ENCODE measurements around the gene DAD1. TPM values are rescaled to one million over a fixed set of nuclear protein-coding genes. Genes with fewer than 3 reads are reported as not detected.

The DAD1 gene
- total RNA-seq, 1 donor from 2014 or later = 149 TPM

DNA sequence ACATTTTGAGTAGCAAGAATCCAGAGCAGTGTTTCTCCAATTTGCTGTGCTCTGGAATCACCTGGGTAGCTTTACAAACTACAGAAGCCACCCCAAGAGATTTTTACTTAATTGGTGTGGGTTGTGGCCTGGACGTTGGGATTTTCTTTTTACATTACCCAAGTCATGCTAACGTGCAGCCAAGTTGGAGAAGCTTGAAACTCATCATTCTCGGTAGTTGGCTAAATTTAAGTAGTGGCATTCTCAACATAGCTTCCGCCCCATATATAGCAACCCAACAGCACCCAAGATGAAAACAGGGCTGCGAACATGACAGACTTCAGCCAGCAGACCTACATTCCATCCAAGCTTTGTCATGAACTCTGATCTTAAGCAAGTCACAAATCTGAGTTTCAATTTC lies 25.0 kb downstream of the DAD1 start:
- Mint-ChIP-seq H3K4me1 (ENCODE audit: low read depth) (peaks cover 39% of the 10 kb centered on the region), H3K27me3 (no peaks in the 10 kb centered on the region), H3K4me3 (ENCODE audit: low read depth) (no peak overlapping the region)

GRCh38 chr14:22561661-22562579 lies 27.1 kb downstream of the DAD1 start:
- Mint-ChIP-seq H3K27ac (peak overlapping the region; percentile 97), H3K36me3 (ENCODE audit: insufficient read depth) (peaks cover 6% of the 10 kb centered on the region), H3K27me3 (no peaks in the 10 kb centered on the region), H3K4me3 (ENCODE audit: low read depth) (peak overlapping the region; percentile 27), H3K4me1 (ENCODE audit: low read depth) (peaks cover 54% of the 10 kb centered on the region), H3K9me3 (ENCODE audit: low read depth) (no peaks in the 10 kb centered on the region)
- no peak for TF ChIP-seq CTCF (IDR thresholded peaks at IDR 0.05; ENCODE audit: unreplicated experiment)
- DNase-seq (ENCODE audit: low spot score, unreplicated experiment) = no peak

More for the DNA sequence above, 25.0 kb downstream of the DAD1 start:
- Mint-ChIP-seq H3K27ac (no peak overlapping the region), H3K36me3 (ENCODE audit: insufficient read depth) (peaks cover 9% of the 10 kb centered on the region), H3K9me3 (ENCODE audit: low read depth) (no peaks in the 10 kb centered on the region)
- no peak for DNase-seq (ENCODE audit: low spot score, unreplicated experiment)
- TF ChIP-seq CTCF (IDR thresholded peaks at IDR 0.05; ENCODE audit: unreplicated experiment) = no peak

GRCh38 chr14:22561366-22561660 lies 27.7 kb downstream of the DAD1 start:
- TF ChIP-seq CTCF (IDR thresholded peaks at IDR 0.05; ENCODE audit: unreplicated experiment) = no peak
- H3K27ac Mint-ChIP-seq = peak overlapping the region; percentile 97
- H3K9me3 Mint-ChIP-seq (ENCODE audit: low read depth) = no peaks in the 10 kb centered on the region
- peaks cover 6% of the 10 kb centered on the region for H3K36me3 Mint-ChIP-seq (ENCODE audit: insufficient read depth)
- peak overlapping the region; percentile 53 for H3K4me3 Mint-ChIP-seq (ENCODE audit: low read depth)
- no peaks in the 10 kb centered on the region for H3K27me3 Mint-ChIP-seq
- H3K4me1 Mint-ChIP-seq (ENCODE audit: low read depth) = peaks cover 54% of the 10 kb centered on the region
- DNase-seq (ENCODE audit: low spot score, unreplicated experiment) = no peak

DNA sequence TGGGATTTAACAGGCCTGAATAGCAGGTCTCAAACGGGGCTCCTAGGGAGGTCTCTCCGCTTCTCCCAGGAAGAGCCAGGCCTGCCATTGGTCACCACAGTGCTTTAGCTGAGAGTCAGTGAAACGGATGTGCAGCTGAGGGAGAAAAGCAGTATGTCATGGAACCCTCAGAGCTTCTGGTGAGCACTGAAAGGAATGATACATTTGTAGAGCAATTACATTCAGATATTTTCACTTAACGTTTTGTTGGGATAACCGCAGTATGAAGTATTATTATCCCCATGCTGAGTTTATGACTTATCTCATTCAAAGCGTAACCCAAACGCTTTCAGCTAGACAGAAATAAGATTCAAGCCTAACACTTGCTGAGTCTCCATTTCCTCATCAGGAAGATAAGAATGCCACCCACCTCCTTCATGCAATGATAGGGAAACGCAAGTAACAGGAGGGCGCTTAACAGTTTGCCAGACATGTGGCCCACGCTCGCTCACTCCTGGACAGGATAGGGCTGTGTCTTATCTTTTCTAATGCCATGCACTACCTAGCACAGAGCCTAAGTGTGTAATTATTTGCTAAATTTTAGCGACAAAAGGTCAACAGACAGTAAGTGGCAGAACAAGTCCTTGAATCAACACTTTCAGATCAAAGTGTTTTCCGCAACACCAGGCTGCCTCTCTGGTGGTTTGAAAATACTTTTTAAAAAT lies 28.2 kb downstream of the DAD1 start:
- Mint-ChIP-seq H3K4me1 (ENCODE audit: low read depth) (peaks cover 57% of the 10 kb centered on the region), H3K4me3 (ENCODE audit: low read depth) (peak overlapping the region; percentile 53), H3K36me3 (ENCODE audit: insufficient read depth) (peaks cover 6% of the 10 kb centered on the region), H3K27me3 (no peaks in the 10 kb centered on the region), H3K9me3 (ENCODE audit: low read depth) (no peaks in the 10 kb centered on the region), H3K27ac (peak overlapping the region; percentile 97)
- TF ChIP-seq CTCF (IDR thresholded peaks at IDR 0.05; ENCODE audit: unreplicated experiment) = no peak
- no peak for DNase-seq (ENCODE audit: low spot score, unreplicated experiment)

DNA sequence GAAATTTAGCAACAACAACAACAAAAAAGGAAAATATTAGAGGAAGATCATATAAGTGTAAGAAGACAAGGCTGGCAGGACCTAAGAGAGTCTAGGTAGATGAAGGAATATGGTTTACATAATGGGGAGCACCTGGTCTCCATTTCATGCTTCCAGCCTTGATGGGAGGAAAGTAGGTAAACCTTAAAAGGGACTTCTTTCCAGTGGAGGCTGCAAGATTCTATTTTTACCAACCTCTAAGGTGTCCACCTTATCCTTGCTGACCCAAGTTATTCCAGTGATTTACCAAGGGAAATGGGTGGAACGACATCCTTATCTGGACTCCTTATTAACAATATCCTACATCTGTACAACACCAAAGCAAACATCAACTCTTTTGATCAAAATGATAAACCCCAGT lies 30.0 kb downstream of the DAD1 start:
- H3K36me3 Mint-ChIP-seq (ENCODE audit: insufficient read depth) = no peaks in the 10 kb centered on the region
- DNase-seq (ENCODE audit: low spot score, unreplicated experiment) = no peak
- H3K4me3 Mint-ChIP-seq (ENCODE audit: low read depth) = no peak overlapping the region
- H3K9me3 Mint-ChIP-seq (ENCODE audit: low read depth) = no peaks in the 10 kb centered on the region
- peaks cover 52% of the 10 kb centered on the region for H3K4me1 Mint-ChIP-seq (ENCODE audit: low read depth)
- TF ChIP-seq CTCF (IDR thresholded peaks at IDR 0.05; ENCODE audit: unreplicated experiment) = no peak
- no peak overlapping the region for H3K27ac Mint-ChIP-seq
- H3K27me3 Mint-ChIP-seq = no peaks in the 10 kb centered on the region

Measured in progenitor cell of endocrine pancreas (in vitro differentiated cells).